Adrenal gland (tissue), 12 donors: ENCODE results near the gene CD80. TPM values are rescaled to one million over a fixed set of nuclear protein-coding genes. Genes with fewer than 3 reads are reported as not detected.

Experiments used
- DNase-seq, 7 donors: peaks; one replicate each; pipeline ENCODE4 v3.0.0-alpha.2; 2019 to 2020
- H3K27ac ChIP-seq, 5 donors: fragments of 200-600 bp; sonication (generic) in 4 of 5; 1 replicate in 3 of 5; 2 replicates in 2 of 5; pipeline versions ENCODE4 v1.5.1 to v1.8.0; 2016 to 2020; ENCODE audit warnings: mild to moderate bottlenecking in 1 of 5
- H3K27me3 ChIP-seq: fragments of 200-600 bp; 2 replicates; pipeline ENCODE4 v1.8.0; 2021
- H3K36me3 ChIP-seq, 2 donors: fragments of 200-600 bp; replicated peaks in 1 of 2; 1 replicate in 1 of 2; 2 replicates in 1 of 2; pipeline versions ENCODE4 v1.5.1 to v1.8.0; 2018 to 2022
- H3K4me1 ChIP-seq, 2 donors: fragments of 200-600 bp; replicated peaks in 1 of 2; 1 replicate in 1 of 2; 2 replicates in 1 of 2; pipeline versions ENCODE4 v1.5.1 to v1.8.0; 2018 to 2021
- H3K4me3 ChIP-seq, 4 donors: fragments of 200-600 bp; sonication (generic) in 3 of 4; one replicate each; pipeline ENCODE4 v1.5.1; 2016 to 2018
- H3K9me3 ChIP-seq, 3 donors: fragments of 200-600 bp; sonication (generic) in 1 of 3; replicated peaks in 1 of 3; 1 replicate in 2 of 3; 2 replicates in 1 of 3; pipeline versions ENCODE4 v1.5.1 to v1.8.0; 2016 to 2021
- CTCF ChIP-seq, 6 experiments: fragments of 450-650 bp in 4 of 6; fragments of 200-600 bp in 2 of 6; sonication (generic) in 1 of 6; IDR thresholded peaks; 1 replicate in 5 of 6; 2 replicates in 1 of 6; pipeline versions ENCODE4 v1.5.1 to v1.8.0; 2016 to 2021; ENCODE audit warnings: antibody characterized with exemption in 6 of 6, mild to moderate bottlenecking in 2 of 6, moderate library complexity in 1 of 6
- POLR2A ChIP-seq, 2 donors: fragments of 450-650 bp; IDR thresholded peaks; one replicate each; pipeline ENCODE4 v1.6.1; 2017; ENCODE audit warnings: antibody characterized with exemption in 2 of 2, mild to moderate bottlenecking in 2 of 2, moderate library complexity in 1 of 2
- WGBS, 4 donors: extraction: QIAGEN DNeasy Blood & Tissue Kit in 2 of 4; methylation state at CpG; one replicate each; pipeline versions ENCODE4 v1.1.5 to v1.1.7; 2013 to 2017; 5-methylcytosine and 5-hydroxymethylcytosine counted together
- intact Hi-C, 2 donors: fragments of 100-400 bp; cut with DNase I; formaldehyde crosslinking; loops; one replicate each; pipeline versions ENCODE4 v1.14.1 to v1.15.0; 2022 to 2023
- polyA plus RNA-seq, 3 donors: library from polyadenylated mRNA; stranded (reverse); fragments of 200-250 nt in 2 of 3; fragments of 350-450 nt in 1 of 3; fragmentation: Illumina TruSeq in 1 of 3; extraction: RNeasy Lipid Tissue Mini Kit (QIAGEN cat#74804) in 1 of 3; gene quantifications; one replicate each; pipeline ENCODE4 v1.2.3, GENCODE V29; 2013 to 2014
- total RNA-seq, 9 donors: library from RNA; depleted of rRNA in 4 of 9; stranded (reverse); fragments of >200 nt in 4 of 9; fragments of 120-200 nt in 1 of 9; fragmentation: NEBNext Ultra II Directional in 1 of 9; extraction: Animal tissue kit (Norgen Biotek cat#: 25700) in 1 of 9; gene quantifications; one replicate each; pipeline versions ENCODE4 v1.1.0 to v1.2.4, GENCODE V29; 2013 to 2023
- donor health status: healthy with polysubstance abuse.
- donor health status: Bipolar disorder and iron deficiency.
- donor health status: DM: yes; HTN: yes; CAD: no.
- donor health status: DM: no; HTN: no; CAD: no.
- donor health status: DM: no; HTN: no; CAD: no.
- donor health status: DM: yes; HTN: yes; CAD: no.

CD80 gene
- total and polyA plus RNA-seq, 12 donors: 0.07 to 2.0 (median 0.55) TPM; not detected in 1

GRCh38 chr3:119517112-119517511, 42.3 kb downstream of the CD80 start:
- no peak for DNase-seq
- intact Hi-C loops: no loop called here
- Histone ChIP-seq H3K9me3 (no peaks in the 10 kb centered on the region), H3K27me3 (no peaks in the 10 kb centered on the region), H3K27ac (no peak overlapping the region), H3K4me3 (no peak overlapping the region), H3K36me3 (peaks cover 0 to 69% of the 10 kb centered on the region in 2 donors), H3K4me1 (no peaks in the 10 kb centered on the region)
- WGBS, 4 donors: 62 to 84% (median 81%) methylated on average over 2 of the region's 2 CpGs
- TF ChIP-seq CTCF (IDR thresholded peaks at IDR 0.05) (no peak), POLR2A (IDR thresholded peaks at IDR 0.05) (no peak)

- intact Hi-C loops: no loop called here
- WGBS, 4 donors: 53 to 87% (median 67%) methylated on average over 2 of the region's 2 CpGs
Observed at GRCh38 chr3:119514637-119515036, 44.8 kb downstream of the CD80 start.

GRCh38 chr3:119510690-119511089, 48.7 kb downstream of the CD80 start:
- H3K36me3 ChIP-seq: peaks cover 0 to 27% of the 10 kb centered on the region in 2 donors
- no peak for DNase-seq
- intact Hi-C loops: no loop called here

More at GRCh38 chr3:119514637-119515036, 44.8 kb downstream of the CD80 start:
- H3K27me3 ChIP-seq: no peaks in the 10 kb centered on the region
- H3K4me3 ChIP-seq: no peak overlapping the region
- TF ChIP-seq CTCF (IDR thresholded peaks at IDR 0.05) (no peak), POLR2A (IDR thresholded peaks at IDR 0.05) (no peak)
- H3K36me3 ChIP-seq: peaks cover 0 to 51% of the 10 kb centered on the region in 2 donors
- no peaks in the 10 kb centered on the region for H3K9me3 ChIP-seq
- no peak for DNase-seq
- H3K27ac ChIP-seq: no peak overlapping the region
- H3K4me1 ChIP-seq: no peaks in the 10 kb centered on the region

GRCh38 chr3:119508172-119508845, 51.1 kb downstream of the CD80 start:
- TF ChIP-seq CTCF (IDR thresholded peaks at IDR 0.05): no peak
- TF ChIP-seq POLR2A (IDR thresholded peaks at IDR 0.05): no peak
- Histone ChIP-seq H3K4me1 (peaks cover 0 to 5% of the 10 kb centered on the region in 2 donors), H3K27ac (no peak overlapping the region), H3K9me3 (no peaks in the 10 kb centered on the region), H3K4me3 (no peak overlapping the region), H3K27me3 (no peaks in the 10 kb centered on the region), H3K36me3 (peaks cover 0 to 18% of the 10 kb centered on the region in 2 donors)
- intact Hi-C loops: no loop called here
- 52 to 71% (median 63%) methylated on average over 1 of the region's 1 CpG for WGBS, 4 donors
- DNase-seq: no peak

More at GRCh38 chr3:119510690-119511089, 48.7 kb downstream of the CD80 start:
- TF ChIP-seq POLR2A (IDR thresholded peaks at IDR 0.05): no peak
- TF ChIP-seq CTCF (IDR thresholded peaks at IDR 0.05): no peak
- peaks cover 0 to 5% of the 10 kb centered on the region in 2 donors for H3K4me1 ChIP-seq
- no peak overlapping the region for H3K27ac ChIP-seq
- no peaks in the 10 kb centered on the region for H3K27me3 ChIP-seq
- H3K4me3 ChIP-seq: no peak overlapping the region
- no peaks in the 10 kb centered on the region for H3K9me3 ChIP-seq
